Measurements from ENCODE around the gene CHST11. TPM values are rescaled to one million over a fixed set of nuclear protein-coding genes. Genes with fewer than 3 reads are reported as not detected.

CHST11 gene
- total and polyA plus RNA-seq, 2 of the 4 experiments (the other 2 are of a cell fraction), result 1.4 to 2.7 TPM

GRCh38 chr12:104508752-104509446 lies 52.2 kb downstream of the CHST11 start:
- Histone ChIP-seq H3K4me2 (ENCODE audit: low read depth, low read length) (no peak overlapping the region), H4K8ac (ENCODE audit: low read depth in 2 of 2, low read length in 2 of 2) (no peak overlapping the region), H3K79me1 (ENCODE audit: low read depth in 1 of 2, low read length in 2 of 2) (no peaks in the 10 kb centered on the region), H3K23ac (ENCODE audit: low read depth, low read length) (no peak overlapping the region), H3K36me3 (ENCODE audit: control insufficient read depth, insufficient read depth, low read length) (no peaks in the 10 kb centered on the region), H3K4me1 (ENCODE audit: control insufficient read depth, insufficient read depth, low read length) (no peaks in the 10 kb centered on the region), H2BK15ac (ENCODE audit: low read depth, low read length) (no peak overlapping the region), H3K4me3 (ENCODE audit: insufficient read depth, low read depth, low read length) (no peak overlapping the region), H3K56ac (ENCODE audit: extremely low read depth, insufficient read depth, low read length) (no peak overlapping the region), H2AFZ (replicated peaks; ENCODE audit: low read length, poor library complexity) (no peak overlapping the region), H3K9me1 (ENCODE audit: insufficient read depth, low read length) (no peaks in the 10 kb centered on the region; the same call in 1 of the 2 replicates), H2AK5ac (ENCODE audit: low read depth, low read length) (no peak overlapping the region), H4K5ac (ENCODE audit: low read depth, low read length) (no peak overlapping the region), H3K18ac (ENCODE audit: low read depth, low read length) (no peak overlapping the region), H3K27me3 (ENCODE audit: control insufficient read depth, insufficient read depth, low read length) (peaks cover 27% of the 10 kb centered on the region), H3K27ac (ENCODE audit: insufficient read depth, low read length) (no peak overlapping the region), H2BK5ac (ENCODE audit: low read depth, low read length, poor library complexity, severe bottlenecking) (no peak overlapping the region), H3K4ac (ENCODE audit: low read depth, low read length) (no peak overlapping the region), H2BK120ac (ENCODE audit: low read depth, low read length) (no peak overlapping the region), H3K9me3 (ENCODE audit: control insufficient read depth, insufficient read depth, low read length) (peaks cover 2% of the 10 kb centered on the region; the same call in 1 of the 2 replicates), H4K20me1 (ENCODE audit: insufficient read depth, low read length) (no peaks in the 10 kb centered on the region), H2AK9ac (replicated peaks; ENCODE audit: low read depth, low read length, poor library complexity) (no peak overlapping the region), H2BK20ac (ENCODE audit: low read depth, low read length) (no peak overlapping the region), H3K9ac (ENCODE audit: low read depth, low read length) (no peak overlapping the region), H4K91ac (ENCODE audit: insufficient read depth, low read depth, low read length) (no peak overlapping the region), H3K14ac (replicated peaks; ENCODE audit: low read depth, low read length) (no peak overlapping the region)
- TF ChIP-seq MXI1 (IDR thresholded peaks at IDR 0.05; ENCODE audit: borderline replicate concordance, low read depth, low read length) (no peak), CHD1 (IDR thresholded peaks at IDR 0.05; ENCODE audit: low read depth, low read length) (no peak), MAFK (IDR thresholded peaks at IDR 0.05; ENCODE audit: low read depth, low read length) (no peak), NFE2L2 (IDR thresholded peaks at IDR 0.05; ENCODE audit: low read depth, low read length) (no peak), CEBPB (IDR thresholded peaks at IDR 0.05; ENCODE audit: low read depth, low read length) (no peak), RCOR1 (IDR thresholded peaks at IDR 0.05; ENCODE audit: insufficient replicate concordance, low read length) (no peak), MAZ (IDR thresholded peaks at IDR 0.05; ENCODE audit: borderline replicate concordance, low read depth, low read length) (no peak), POLR2A (IDR thresholded peaks at IDR 0.05; ENCODE audit: low read depth, low read length) (no peak), CTCF (conservative IDR thresholded peaks at IDR 0.05; ENCODE audit: low read depth, low read length) (no peak)
- ATAC-seq (ENCODE audit: low read depth), result no peak
- intact Hi-C loops (cut with micrococcal nuclease) (loop anchor here (2.0 kb wide), 1 partner anchor 42 kb away; no protein-coding TSS in a partner anchor), in situ Hi-C loops (cut with MboI; ENCODE audit: low sequenced_read_pairs) (no loop called here), dilution Hi-C loops (cut with HindIII; ENCODE audit: low sequenced_read_pairs, unreplicated experiment) (no loop called here)
- ChIA-PET POLR2A (ENCODE audit: unreplicated experiment) (no interaction called here), CTCF (no interaction called here)
- DNase-seq, result no peak
- WGBS, 2 experiments (ENCODE audit: extremely low coverage in 2 of 2, insufficient read length in 1 of 2), result no CpG with 5 or more reads among the region's 2 CpGs
- BruUV-seq (replicated peaks), result no TSS peak
